Endothelial cell of umbilical vein (primary cell): Measurements from ENCODE around the gene SEMA4C. TPM values are rescaled to one million over a fixed set of nuclear protein-coding genes. Genes with fewer than 3 reads are reported as not detected.

ENCODE experiments used
- BruUV-seq: library from RNA; stranded (reverse); fragments of 400-500 nt; replicated peaks from 2 replicates; lab custom pipeline; 2021; lab: Mats Ljungman, UMichigan
- CTCF ChIA-PET: fragments of 300-600, 350-600 bp; sonication (Branson Sonifier 250); formaldehyde crosslinking; loops from one replicate; lab custom pipeline; 2021; ENCODE audit warnings: antibody characterized with exemption, inconsistent platforms; lab: Charles Lee
- POLR2A ChIA-PET: fragments of 300-600, 350-600 bp; sonication (Branson Sonifier 250); formaldehyde crosslinking; loops from one replicate; lab custom pipeline; 2021; ENCODE audit warnings: antibody characterized with exemption, inconsistent platforms; lab: Charles Lee
- DNase-seq: peaks from one replicate; pipeline ENCODE4 v3.0.0-alpha.2; 2011; ENCODE audit warnings: low read depth, low spot score
- FAIRE-seq: peaks from 2 replicates; lab custom pipeline; 2011; peaks lifted over from hg19 to GRCh38; lab: Jason Lieb, UNC
- H2AFZ ChIP-seq: 2 replicates; pipeline ENCODE4 v1.6.0; 2012; ENCODE audit warnings: low read depth, low read length, control low read depth, inconsistent platforms
- H3K27ac ChIP-seq: 2 replicates; pipeline ENCODE4 v1.5.1; 2011; ENCODE audit warnings: low read depth, mild to moderate bottlenecking, control low read depth, low read length, moderate library complexity; ENCODE audit not compliant: insufficient read depth
- H3K27me3 ChIP-seq, 2 experiments: 2 replicates each; pipeline versions ENCODE4 v1.6.0 to v1.6.1; 2011; ENCODE audit warnings: low read length in 2 of 2, mixed read lengths in 1 of 2; ENCODE audit not compliant: control insufficient read depth in 2 of 2, insufficient read depth in 2 of 2
- H3K36me3 ChIP-seq, 2 experiments: 2 replicates in 1 of 2; 3 replicates in 1 of 2; pipeline ENCODE4 v1.5.1; 2011; ENCODE audit warnings: low read length in 2 of 2, mild to moderate bottlenecking in 1 of 2, moderate library complexity in 1 of 2; ENCODE audit not compliant: control insufficient read depth in 2 of 2, insufficient read depth in 2 of 2; ENCODE audit errors: extremely low read depth in 1 of 2
- H3K4me1 ChIP-seq: 3 replicates; pipeline ENCODE4 v1.5.1; 2011; ENCODE audit warnings: mild to moderate bottlenecking, low read length; ENCODE audit not compliant: control insufficient read depth, insufficient read depth; ENCODE audit errors: extremely low read depth
- H3K4me2 ChIP-seq: 2 replicates; pipeline ENCODE4 v1.6.1; 2011; ENCODE audit warnings: low read length, control low read depth, mixed read lengths; ENCODE audit not compliant: insufficient read depth
- H3K4me3 ChIP-seq, 3 experiments: fragments of 200-600 bp in 1 of 3; sonication (generic), shearing (Covaris generic) in 1 of 3; replicated peaks in 1 of 3; 2 replicates each; pipeline ENCODE4 v1.5.1; 2011 to 2016; ENCODE audit warnings: control low read depth in 3 of 3, low read length in 3 of 3, mild to moderate bottlenecking in 2 of 3, inconsistent platforms in 1 of 3, low read depth in 1 of 3, moderate library complexity in 1 of 3; ENCODE audit not compliant: insufficient read depth in 1 of 3
- H3K79me2 ChIP-seq: 2 replicates; pipeline ENCODE4 v1.6.0; 2012; ENCODE audit warnings: low read length, inconsistent platforms; ENCODE audit not compliant: control insufficient read depth, insufficient read depth
- H3K9ac ChIP-seq: replicated peaks from 2 replicates; pipeline ENCODE3; 2011; ENCODE audit warnings: low read length, control low read depth; ENCODE audit not compliant: insufficient read depth; ENCODE audit errors: extremely low read depth
- H3K9me1 ChIP-seq: replicated peaks from 3 replicates; pipeline ENCODE4 v1.6.0; 2011; ENCODE audit warnings: mild to moderate bottlenecking, low read length; ENCODE audit not compliant: control insufficient read depth, insufficient read depth; ENCODE audit errors: extremely low read depth
- H3K9me3 ChIP-seq: replicated peaks from 2 replicates; pipeline ENCODE4 v1.5.1; 2012; ENCODE audit warnings: low read length, inconsistent platforms; ENCODE audit not compliant: control insufficient read depth, insufficient read depth
- H4K20me1 ChIP-seq: replicated peaks from 2 replicates; pipeline ENCODE3; 2011; ENCODE audit warnings: mild to moderate bottlenecking, low read length; ENCODE audit not compliant: control insufficient read depth, insufficient read depth; ENCODE audit errors: extremely low read depth
- CTCF ChIP-seq, 2 donors: IDR thresholded peaks; 1 replicate in 1 of 2; 2 replicates in 1 of 2; pipeline ENCODE4 v1.5.1; 2011; ENCODE audit warnings: low read length in 2 of 2, mild to moderate bottlenecking in 2 of 2, moderate library complexity in 2 of 2, control low read depth in 1 of 2, inconsistent platforms in 1 of 2, low read depth in 1 of 2; ENCODE audit not compliant: insufficient read depth in 1 of 2; ENCODE audit errors: extremely low read depth in 1 of 2
- EZH2 ChIP-seq: IDR thresholded peaks from 2 replicates; pipeline ENCODE4 v1.6.1; 2012; ENCODE audit warnings: borderline replicate concordance, low read depth, mild to moderate bottlenecking, moderate library complexity, low read length, inconsistent platforms; ENCODE audit not compliant: severe bottlenecking
- FOS ChIP-seq: IDR thresholded peaks from 2 replicates; pipeline ENCODE4 v1.6.1; 2011; ENCODE audit warnings: mild to moderate bottlenecking, low read length, moderate library complexity, borderline replicate concordance; ENCODE audit not compliant: insufficient read depth
- GATA2 ChIP-seq: IDR thresholded peaks from 2 replicates; pipeline ENCODE4 v1.7.0; 2011; ENCODE audit warnings: low read depth, mild to moderate bottlenecking, moderate library complexity, mixed read lengths, low read length; ENCODE audit not compliant: insufficient read length, insufficient read depth
- JUN ChIP-seq: IDR thresholded peaks from 2 replicates; pipeline ENCODE4 v1.6.1; 2011; ENCODE audit warnings: borderline replicate concordance, low read depth; ENCODE audit not compliant: insufficient read length, insufficient read depth
- MAX ChIP-seq: IDR thresholded peaks from 2 replicates; pipeline ENCODE4 v1.6.1; 2011; ENCODE audit not compliant: insufficient read depth, insufficient read length
- MYC ChIP-seq: IDR thresholded peaks from one replicate; pipeline ENCODE4 v1.6.1; 2011; ENCODE audit warnings: mild to moderate bottlenecking, low read depth, low read length
- POLR2A ChIP-seq: IDR thresholded peaks from 2 replicates; pipeline ENCODE4 v1.6.1; 2012; ENCODE audit warnings: low read depth, mild to moderate bottlenecking, control low read depth, low read length
- POLR2AphosphoS5 ChIP-seq: IDR thresholded peaks from 2 replicates; pipeline ENCODE4 v1.6.1; 2012; ENCODE audit warnings: low read depth, mild to moderate bottlenecking, control low read depth, low read length, moderate library complexity; ENCODE audit not compliant: insufficient read depth
- dilution Hi-C: fragments of 300-500 bp; cut with MboI; formaldehyde crosslinking; loops from one replicate; pipeline ENCODE4 v1.15.0; 2019; ENCODE audit warnings: low sequenced_read_pairs; ENCODE audit not compliant: extremely low pct_ligation_motif_present
- intact Hi-C: fragments of 100-400 bp; cut with micrococcal nuclease; formaldehyde crosslinking; loops from one replicate; pipeline ENCODE4 v1.10.0; 2022
- polyA plus RNA-seq, 4 experiments: library from polyadenylated mRNA; depleted of rRNA in 3 of 4; stranded (reverse) in 3 of 4; unstranded in 1 of 4; fragments of >200 nt; gene quantifications; 2 replicates each; pipeline versions ENCODE4 v1.2.1 to v1.2.3, GENCODE V29; 2011 to 2012; ENCODE audit warnings: missing spikeins in 1 of 4
- total RNA-seq: library from RNA; stranded (reverse); gene quantifications from 2 replicates; pipeline ENCODE4 v1.2.3, GENCODE V29; 2021

The SEMA4C gene
- total and polyA plus RNA-seq, 2 donors (not counting 3 experiments of a cell fraction or from before 2014, with no cell fraction given): 16.4 to 17.3 TPM

GRCh38 chr2:96880891-96881273 lies 11.0 kb upstream of the SEMA4C start:
- H3K4me2 ChIP-seq: no peak overlapping the region
- no peaks in the 10 kb centered on the region for H3K4me1 ChIP-seq
- dilution Hi-C loops (no loop called here), intact Hi-C loops (no loop called here)
- H3K36me3 ChIP-seq: no peaks in the 10 kb centered on the region
- no peak overlapping the region for H3K9ac ChIP-seq
- DNase-seq: no peak
- no peak overlapping the region for H3K4me3 ChIP-seq
- no peak for FAIRE-seq
- ChIA-PET CTCF (interaction anchor here (1.9 kb wide), 1 partner anchor 23 kb away, joined by 4 read pairs; the partner anchor contains the start of gene ANKRD39), POLR2A (interaction anchor here (1.1 kb wide), 1 partner anchor 8 kb away, joined by 5 read pairs; no protein-coding TSS in a partner anchor)
- no peaks in the 10 kb centered on the region for H3K9me1 ChIP-seq
- no peak overlapping the region for H3K27ac ChIP-seq
- no peaks in the 10 kb centered on the region for H4K20me1 ChIP-seq
- H3K9me3 ChIP-seq: no peaks in the 10 kb centered on the region
- H3K27me3 ChIP-seq: no peaks in the 10 kb centered on the region
- no peaks in the 10 kb centered on the region for H3K79me2 ChIP-seq
- no TSS peak for BruUV-seq
- no peak overlapping the region for H2AFZ ChIP-seq
- TF ChIP-seq JUN (no peak), GATA2 (no peak), POLR2AphosphoS5 (no peak), FOS (no peak), POLR2A (no peak)

- Histone ChIP-seq H3K4me3 (no peak overlapping the region), H3K79me2 (no peaks in the 10 kb centered on the region), H2AFZ (no peak overlapping the region), H3K27ac (no peak overlapping the region), H3K9me3 (no peaks in the 10 kb centered on the region), H3K4me1 (no peaks in the 10 kb centered on the region), H3K9me1 (no peaks in the 10 kb centered on the region), H3K9ac (no peak overlapping the region), H3K27me3 (peaks cover 0 to 2% of the 10 kb centered on the region in 2 experiments), H3K36me3 (no peaks in the 10 kb centered on the region), H3K4me2 (no peak overlapping the region), H4K20me1 (no peaks in the 10 kb centered on the region)
- dilution Hi-C loops: no loop called here
- intact Hi-C loops: no loop called here
- CTCF ChIA-PET: interaction anchor here (0.7 kb wide), 1 partner anchor 11 kb away, joined by 3 read pairs; no protein-coding TSS in a partner anchor
- no TSS peak for BruUV-seq
- FAIRE-seq (no peak), DNase-seq (no peak)
- POLR2A ChIA-PET: no interaction called here
- no peak for TF ChIP-seq MYC
- no peak for TF ChIP-seq POLR2A
- TF ChIP-seq JUN: no peak
- TF ChIP-seq MAX: no peak
- no peak for TF ChIP-seq FOS
- no peak for TF ChIP-seq POLR2AphosphoS5
- TF ChIP-seq CTCF (IDR thresholded peaks at IDR 0.05; ENCODE audit: extremely low read depth in 1 of 2, insufficient read depth in 1 of 2, low read depth in 1 of 2, low read length in 2 of 2): no peak
- no peak for TF ChIP-seq GATA2
- TF ChIP-seq EZH2: no peak
These were observed 9.7 kb upstream of the SEMA4C start for GRCh38 chr2:96879545-96880040.
